A673 (cell line): Measurements from ENCODE around the gene CCDC24. TPM values are rescaled to one million over a fixed set of nuclear protein-coding genes. Genes with fewer than 3 reads are reported as not detected.

Experiments
- BruUV-seq: library from RNA; stranded (reverse); fragments of 400-500 nt; replicated peaks from 2 replicates; lab custom pipeline; 2021; lab: Mats Ljungman, UMichigan
- CTCF ChIA-PET: fragments of 300-600 bp; sonication (Branson Sonifier 250); formaldehyde crosslinking; loops from one replicate; lab custom pipeline; 2022; ENCODE audit warnings: antibody characterized with exemption; lab: Charles Lee
- POLR2A ChIA-PET: fragments of 300-600 bp; sonication (Branson Sonifier 250); formaldehyde crosslinking; loops from one replicate; lab custom pipeline; 2022; ENCODE audit warnings: antibody characterized with exemption; ENCODE audit not compliant: low non-redundant PET; lab: Charles Lee
- DNase-seq: peaks from one replicate; pipeline ENCODE4 v3.0.0-alpha.2; 2015; ENCODE audit warnings: low spot score
- H3K27ac ChIP-seq: fragments of 200-600 bp; sonication (generic); 2 replicates; pipeline ENCODE4 v1.5.1; 2016; ENCODE audit warnings: mixed run types, low read depth, mild to moderate bottlenecking, mixed read lengths, antibody characterized with exemption, low read length; ENCODE audit not compliant: poor library complexity, severe bottlenecking
- H3K27me3 ChIP-seq: fragments of 200-600 bp; sonication (generic); replicated peaks from 2 replicates; pipeline ENCODE4 v1.6.1; 2017; ENCODE audit warnings: mixed run types, low read depth, mild to moderate bottlenecking, mixed read lengths, antibody characterized with exemption, low read length; ENCODE audit not compliant: insufficient read depth, poor library complexity
- H3K36me3 ChIP-seq: fragments of 200-600 bp; sonication (generic); 2 replicates; pipeline ENCODE4 v1.6.1; 2016; ENCODE audit warnings: mixed run types, mild to moderate bottlenecking, mixed read lengths, antibody characterized with exemption, low read length; ENCODE audit not compliant: insufficient read depth, poor library complexity, severe bottlenecking
- H3K4me1 ChIP-seq: fragments of 200-600 bp; sonication (generic); 2 replicates; pipeline ENCODE4 v1.6.1; 2017; ENCODE audit warnings: mixed run types, mild to moderate bottlenecking, mixed read lengths, antibody characterized with exemption, low read length; ENCODE audit not compliant: insufficient read depth, poor library complexity, severe bottlenecking
- H3K4me3 ChIP-seq: fragments of 200-600 bp; sonication (generic); 2 replicates; pipeline ENCODE4 v1.5.1; 2016; ENCODE audit warnings: low read depth, mixed run types, mild to moderate bottlenecking, mixed read lengths, low read length; ENCODE audit not compliant: poor library complexity, severe bottlenecking
- H3K9me3 ChIP-seq: fragments of 200-600 bp; sonication (generic); 2 replicates; pipeline ENCODE4 v1.6.1; 2016; ENCODE audit warnings: mixed run types, low read depth, mild to moderate bottlenecking, mixed read lengths, antibody characterized with exemption, low read length; ENCODE audit not compliant: poor library complexity, severe bottlenecking
- EZH2 ChIP-seq: fragments of 200-600 bp; sonication (generic); IDR thresholded peaks from 2 replicates; pipeline ENCODE4 v1.6.1; 2017; ENCODE audit warnings: borderline replicate concordance, low read depth, mild to moderate bottlenecking, mixed read lengths, antibody characterized with exemption, low read length; ENCODE audit not compliant: poor library complexity, severe bottlenecking
- intact Hi-C: fragments of 100-400 bp; cut with micrococcal nuclease; formaldehyde crosslinking; loops from one replicate; pipeline ENCODE4 v1.10.0; 2022; ENCODE audit not compliant: unreplicated experiment
- total RNA-seq: library from RNA; stranded (reverse); gene quantifications from 2 replicates; pipeline ENCODE4 v1.2.3, GENCODE V29; 2021
- TF ChIP-seq, protein P1 (sequence below): fragments of 300-800, 200-600 bp; sonication (generic); conservative IDR thresholded peaks from 2 replicates; pipeline ENCODE4 v1.5.1; 2017; ENCODE audit warnings: low read depth, mild to moderate bottlenecking, antibody characterized with exemption, low read length, moderate library complexity, mixed read lengths

The CCDC24 gene
- total RNA-seq, 1 experiment from 2014 or later, result 5.6 TPM

DNA sequence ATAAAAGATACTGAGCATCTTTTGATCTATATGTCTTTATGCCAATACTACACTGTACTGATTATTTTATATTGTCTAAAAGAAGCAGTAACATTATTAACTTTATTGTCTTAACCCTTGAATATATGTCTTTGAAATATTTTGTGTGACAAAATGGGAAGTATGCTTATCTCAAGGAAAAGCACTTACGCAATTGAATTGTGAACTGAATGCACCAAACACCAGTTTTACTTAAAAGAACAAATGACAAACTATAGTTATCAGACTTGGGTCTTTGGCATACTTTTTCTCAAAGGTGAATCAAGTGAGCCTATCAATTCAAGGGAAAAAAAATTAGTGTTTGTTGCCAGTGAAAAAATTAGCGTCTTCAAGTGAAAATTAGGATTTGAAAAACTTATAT is 49.0 kb downstream of the CCDC24 start:
- ChIA-PET CTCF (no interaction called here), POLR2A (no interaction called here)
- Histone ChIP-seq H3K9me3 (no peaks in the 10 kb centered on the region), H3K36me3 (no peaks in the 10 kb centered on the region), H3K27me3 (no peaks in the 10 kb centered on the region), H3K27ac (no peak overlapping the region), H3K4me1 (peaks cover 19% of the 10 kb centered on the region), H3K4me3 (no peak overlapping the region)
- intact Hi-C loops, result no loop called here
- BruUV-seq, result no TSS peak
- DNase-seq, result no peak
- TF ChIP-seq, protein P1, sequence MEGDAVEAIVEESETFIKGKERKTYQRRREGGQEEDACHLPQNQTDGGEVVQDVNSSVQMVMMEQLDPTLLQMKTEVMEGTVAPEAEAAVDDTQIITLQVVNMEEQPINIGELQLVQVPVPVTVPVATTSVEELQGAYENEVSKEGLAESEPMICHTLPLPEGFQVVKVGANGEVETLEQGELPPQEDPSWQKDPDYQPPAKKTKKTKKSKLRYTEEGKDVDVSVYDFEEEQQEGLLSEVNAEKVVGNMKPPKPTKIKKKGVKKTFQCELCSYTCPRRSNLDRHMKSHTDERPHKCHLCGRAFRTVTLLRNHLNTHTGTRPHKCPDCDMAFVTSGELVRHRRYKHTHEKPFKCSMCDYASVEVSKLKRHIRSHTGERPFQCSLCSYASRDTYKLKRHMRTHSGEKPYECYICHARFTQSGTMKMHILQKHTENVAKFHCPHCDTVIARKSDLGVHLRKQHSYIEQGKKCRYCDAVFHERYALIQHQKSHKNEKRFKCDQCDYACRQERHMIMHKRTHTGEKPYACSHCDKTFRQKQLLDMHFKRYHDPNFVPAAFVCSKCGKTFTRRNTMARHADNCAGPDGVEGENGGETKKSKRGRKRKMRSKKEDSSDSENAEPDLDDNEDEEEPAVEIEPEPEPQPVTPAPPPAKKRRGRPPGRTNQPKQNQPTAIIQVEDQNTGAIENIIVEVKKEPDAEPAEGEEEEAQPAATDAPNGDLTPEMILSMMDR, result no peak
- TF ChIP-seq EZH2, result no peak

DNA sequence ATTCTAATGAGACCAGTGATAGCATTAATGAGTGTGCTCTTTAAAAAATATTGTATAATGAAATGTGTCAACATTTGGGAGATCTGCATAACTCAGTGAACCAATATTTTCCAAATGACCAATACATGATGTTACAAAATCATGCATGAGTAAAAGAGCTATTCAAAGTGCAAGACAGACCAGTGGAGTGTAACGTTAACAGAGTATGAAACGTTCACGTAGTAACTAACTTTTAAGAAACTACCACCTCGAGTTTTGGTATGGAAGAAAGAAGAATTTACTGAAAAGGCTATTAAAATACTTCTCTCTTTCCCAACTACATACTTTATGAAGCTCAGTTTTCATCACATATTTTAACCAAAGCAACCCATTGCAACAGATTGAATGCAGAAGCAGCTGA is 49.4 kb downstream of the CCDC24 start:
- POLR2A ChIA-PET, result no interaction called here
- Histone ChIP-seq H3K4me3 (no peak overlapping the region), H3K27ac (no peak overlapping the region), H3K27me3 (no peaks in the 10 kb centered on the region), H3K9me3 (no peaks in the 10 kb centered on the region), H3K36me3 (no peaks in the 10 kb centered on the region), H3K4me1 (peaks cover 17% of the 10 kb centered on the region)
- intact Hi-C loops, result no loop called here
- no TSS peak for BruUV-seq
- CTCF ChIA-PET, result no interaction called here
- TF ChIP-seq, protein P1, result no peak
- no peak for TF ChIP-seq EZH2
- DNase-seq, result no peak

DNA sequence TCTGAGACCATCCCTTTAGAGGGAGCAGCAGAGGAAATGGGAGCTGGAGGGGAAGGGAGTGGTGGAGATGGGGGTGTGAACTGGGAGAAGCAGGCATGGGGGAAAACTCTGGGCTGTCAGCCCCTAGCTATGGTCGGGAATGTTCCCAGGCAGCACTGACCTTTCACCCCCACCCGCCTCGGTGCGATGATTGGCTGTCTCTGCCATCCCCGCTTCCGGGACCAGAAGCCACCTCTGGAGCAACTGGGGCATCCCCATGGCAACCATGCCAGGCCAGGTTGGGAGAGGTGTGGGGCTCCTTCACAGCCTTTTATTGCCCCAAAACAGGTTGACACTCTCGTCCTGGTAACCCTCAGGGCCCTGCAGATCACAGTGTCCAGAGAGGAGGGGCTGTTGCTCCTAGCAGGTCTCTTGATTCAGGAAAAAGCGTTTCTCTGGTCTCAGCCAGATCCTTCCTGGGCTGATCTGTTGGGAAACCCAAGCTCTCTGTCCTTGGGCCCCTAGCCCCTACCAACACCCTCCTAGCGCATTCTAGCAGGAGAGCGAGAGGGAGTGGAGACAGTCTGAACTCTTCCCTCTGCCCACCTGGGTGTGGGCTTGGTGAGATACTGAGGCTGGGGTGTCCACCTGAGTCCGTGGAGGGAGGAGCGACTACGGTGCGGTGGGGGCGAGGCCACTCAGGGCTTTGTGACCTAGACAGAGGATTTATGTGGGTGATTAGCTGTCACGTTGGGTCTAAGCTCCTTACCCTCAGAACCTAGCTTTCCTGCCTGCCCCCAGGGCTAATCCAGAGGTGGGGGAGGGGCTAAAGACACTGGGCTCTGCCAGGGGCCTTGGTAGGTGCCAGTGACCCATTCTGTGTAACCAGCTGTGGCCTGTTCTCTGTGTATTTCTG is 52.0 kb downstream of the CCDC24 start:
- H3K4me1 ChIP-seq, result peaks cover 4% of the 10 kb centered on the region
- H3K27ac ChIP-seq, result no peak overlapping the region
- TF ChIP-seq, protein P1, result no peak
- TF ChIP-seq EZH2, result no peak
- H3K27me3 ChIP-seq, result no peaks in the 10 kb centered on the region
- ChIA-PET CTCF (no interaction called here), POLR2A (no interaction called here)
- H3K9me3 ChIP-seq, result no peaks in the 10 kb centered on the region
- no peak for DNase-seq
- H3K4me3 ChIP-seq, result no peak overlapping the region
- BruUV-seq, result no TSS peak
- no peaks in the 10 kb centered on the region for H3K36me3 ChIP-seq
- intact Hi-C loops, result no loop called here
